HepG2 (cell line): Measurements from ENCODE around the gene OTUB2. TPM values are rescaled to one million over a fixed set of nuclear protein-coding genes. Genes with fewer than 3 reads are reported as not detected.
A peak's percentile ranks its signal among the peaks of the same experiment; 100 is the strongest.

Experiments
- DNMT1 ChIP-seq: sonication (generic); formaldehyde crosslinking; IDR thresholded peaks from 2 replicates; pipeline ENCODE4 v1.5.1; 2020; ENCODE audit warnings: mild to moderate bottlenecking, missing genetic modification reagents
- HDAC2 ChIP-seq: sonication (generic); formaldehyde crosslinking; IDR thresholded peaks from 2 replicates; pipeline ENCODE4 v1.4.0; 2020; ENCODE audit warnings: missing genetic modification reagents
- JUND ChIP-seq: sonication (generic); formaldehyde crosslinking; IDR thresholded peaks from 2 replicates; pipeline ENCODE4 v1.8.0; 2022; ENCODE audit warnings: mild to moderate bottlenecking, missing genetic modification reagents
- KDM4B ChIP-seq: sonication (generic); formaldehyde crosslinking; IDR thresholded peaks from 2 replicates; pipeline ENCODE4 v1.4.0; 2020; ENCODE audit warnings: missing genetic modification reagents
- KLF11 ChIP-seq: IDR thresholded peaks from 2 replicates; pipeline ENCODE4 v1.6.1; 2016; ENCODE audit warnings: missing compliant biosample characterization
- SETDB1 ChIP-seq: sonication (generic); formaldehyde crosslinking; IDR thresholded peaks from 2 replicates; pipeline ENCODE4 v1.5.1; 2020; ENCODE audit warnings: missing genetic modification reagents, mild to moderate bottlenecking, borderline replicate concordance
- SMC3 ChIP-seq: IDR thresholded peaks from 2 replicates; pipeline ENCODE4 v1.6.1; 2011; ENCODE audit warnings: low read length, improper control_type of control experiment
- TBL1XR1 ChIP-seq: fragments of 150-350 bp; IDR thresholded peaks from 2 replicates; pipeline ENCODE4 v1.6.1; 2014; ENCODE audit warnings: borderline replicate concordance, low read length; ENCODE audit not compliant: partially characterized antibody
- ZBED4 ChIP-seq: sonication (generic); formaldehyde crosslinking; IDR thresholded peaks from 2 replicates; pipeline ENCODE4 v1.4.0; 2020; ENCODE audit warnings: missing genetic modification reagents, borderline replicate concordance
- ZKSCAN5 ChIP-seq: sonication (generic); formaldehyde crosslinking; IDR thresholded peaks from 2 replicates; pipeline ENCODE4 v1.5.1; 2020; ENCODE audit warnings: mild to moderate bottlenecking, missing genetic modification reagents
- ZNF317 ChIP-seq: sonication (generic); formaldehyde crosslinking; IDR thresholded peaks from 2 replicates; pipeline ENCODE4 v1.5.0; 2020; ENCODE audit warnings: mild to moderate bottlenecking, missing genetic modification reagents
- ZNF329 ChIP-seq: sonication (generic); formaldehyde crosslinking; IDR thresholded peaks from 2 replicates; pipeline ENCODE4 v1.9.0; 2021; ENCODE audit warnings: low read depth, mild to moderate bottlenecking, missing genetic modification reagents
- ZNF552 ChIP-seq: sonication (generic); formaldehyde crosslinking; IDR thresholded peaks from 2 replicates; pipeline ENCODE4 v1.9.0; 2022; ENCODE audit warnings: missing genetic modification reagents, mild to moderate bottlenecking, borderline replicate concordance
- ZNF556 ChIP-seq: sonication (generic); formaldehyde crosslinking; IDR thresholded peaks from 2 replicates; pipeline ENCODE4 v1.4.0; 2020; ENCODE audit warnings: mild to moderate bottlenecking, missing genetic modification reagents, borderline replicate concordance
- ZNF569 ChIP-seq: sonication (generic); formaldehyde crosslinking; IDR thresholded peaks from 2 replicates; pipeline ENCODE4 v1.5.0; 2020; ENCODE audit warnings: mild to moderate bottlenecking, missing genetic modification reagents, moderate library complexity, borderline replicate concordance
- ZNF580 ChIP-seq: IDR thresholded peaks from 2 replicates; pipeline ENCODE4 v1.6.1; 2016; ENCODE audit warnings: low read depth, borderline replicate concordance
- ZNF709 ChIP-seq: sonication (generic); formaldehyde crosslinking; IDR thresholded peaks from 2 replicates; pipeline ENCODE4 v1.5.0; 2020; ENCODE audit warnings: mild to moderate bottlenecking, missing genetic modification reagents
- ZNF747 ChIP-seq: sonication (generic); formaldehyde crosslinking; IDR thresholded peaks from 2 replicates; pipeline ENCODE4 v1.8.1; 2023; ENCODE audit warnings: missing genetic modification reagents, mild to moderate bottlenecking, borderline replicate concordance
- ZNF83 ChIP-seq: sonication (generic); formaldehyde crosslinking; IDR thresholded peaks from 2 replicates; pipeline ENCODE4 v1.4.0; 2020; ENCODE audit warnings: missing genetic modification reagents, mild to moderate bottlenecking, borderline replicate concordance
- ZSCAN5A ChIP-seq: sonication (generic); formaldehyde crosslinking; IDR thresholded peaks from 2 replicates; pipeline ENCODE4 v1.8.0; 2022; ENCODE audit warnings: mild to moderate bottlenecking, missing genetic modification reagents, borderline replicate concordance
- polyA plus RNA-seq, 8 experiments: library from polyadenylated mRNA; depleted of rRNA in 3 of 8; stranded (reverse) in 7 of 8; unstranded in 1 of 8; fragments of >200 nt; fragmentation: Illumina TruSeq in 4 of 8; extraction: Trizol in 4 of 8; gene quantifications; 2 replicates each; pipeline versions ENCODE4 v1.2.1 to v1.2.3, GENCODE V29; 2011 to 2016; ENCODE audit warnings: low read depth in 4 of 8, missing spikeins in 1 of 8, mixed read lengths in 1 of 8; ENCODE audit not compliant: insufficient read depth in 1 of 8
- total RNA-seq, 5 experiments: library from RNA; depleted of rRNA; stranded (reverse); fragments of >200 nt; fragmentation: Illumina TruSeq; extraction: Trizol; gene quantifications; 2 replicates each; pipeline ENCODE4 v1.2.3, GENCODE V29; 2016; ENCODE audit warnings: low read depth in 1 of 5
- TF ChIP-seq, protein P1 (sequence below): sonication (generic); formaldehyde crosslinking; conservative IDR thresholded peaks from 2 replicates; pipeline ENCODE4 v1.8.0; 2022; ENCODE audit warnings: low read depth, missing genetic modification reagents
- TF ChIP-seq, protein P2 (sequence below): sonication (generic); formaldehyde crosslinking; IDR thresholded peaks from 2 replicates; pipeline ENCODE4 v1.8.0; 2022; ENCODE audit warnings: mild to moderate bottlenecking, missing genetic modification reagents, moderate library complexity

OTUB2 gene
- total and polyA plus RNA-seq, 2 of the 13 experiments (the other 11 are each of a cell fraction or from before 2014, with no cell fraction given), result 2.2 to 2.4 TPM

DNA sequence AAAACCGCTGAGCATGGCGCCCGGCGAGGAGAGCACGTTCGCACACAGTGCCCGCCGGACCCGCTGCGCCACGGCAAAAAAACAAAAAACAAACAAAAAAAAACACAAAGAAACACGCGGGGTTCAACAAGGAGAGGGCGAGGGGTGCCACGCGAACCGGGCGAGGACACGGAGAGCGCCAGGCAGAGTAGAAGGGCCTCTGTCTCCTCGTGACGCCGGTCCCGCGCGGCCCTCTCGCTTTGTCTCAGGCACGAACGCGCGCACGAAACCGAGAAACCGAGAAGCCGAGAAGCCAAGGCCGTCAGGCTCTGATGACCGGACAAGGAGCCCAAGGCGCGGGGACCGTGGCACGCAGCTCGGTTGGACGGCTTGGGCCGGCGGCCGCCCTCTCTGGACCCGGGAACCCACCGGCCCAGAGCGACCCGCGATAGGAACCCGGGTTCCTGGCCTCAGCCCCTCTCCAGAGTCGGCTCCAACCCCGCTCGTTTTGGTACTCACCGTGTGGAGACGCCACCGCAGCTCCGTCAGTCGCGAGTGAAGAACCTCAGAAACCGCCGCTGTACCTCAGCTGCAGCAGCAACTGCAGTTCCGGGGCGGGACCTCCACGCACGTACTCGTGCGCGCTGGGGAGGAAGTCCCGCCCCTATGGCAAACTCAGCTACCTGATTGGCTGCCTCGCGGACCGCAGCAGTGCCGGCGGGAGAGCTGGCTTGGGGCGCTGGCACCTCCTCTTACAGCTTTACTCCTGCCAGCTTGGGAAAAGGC, 54.7 kb downstream of the OTUB2 start, which contains the start of the genes DDX24 and IFI27L1 (continued):
- TF ChIP-seq, protein P1, sequence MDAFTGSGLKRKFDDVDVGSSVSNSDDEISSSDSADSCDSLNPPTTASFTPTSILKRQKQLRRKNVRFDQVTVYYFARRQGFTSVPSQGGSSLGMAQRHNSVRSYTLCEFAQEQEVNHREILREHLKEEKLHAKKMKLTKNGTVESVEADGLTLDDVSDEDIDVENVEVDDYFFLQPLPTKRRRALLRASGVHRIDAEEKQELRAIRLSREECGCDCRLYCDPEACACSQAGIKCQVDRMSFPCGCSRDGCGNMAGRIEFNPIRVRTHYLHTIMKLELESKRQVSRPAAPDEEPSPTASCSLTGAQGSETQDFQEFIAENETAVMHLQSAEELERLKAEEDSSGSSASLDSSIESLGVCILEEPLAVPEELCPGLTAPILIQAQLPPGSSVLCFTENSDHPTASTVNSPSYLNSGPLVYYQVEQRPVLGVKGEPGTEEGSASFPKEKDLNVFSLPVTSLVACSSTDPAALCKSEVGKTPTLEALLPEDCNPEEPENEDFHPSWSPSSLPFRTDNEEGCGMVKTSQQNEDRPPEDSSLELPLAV, result no peak; the same call in 1 of the 2 replicates
- TF ChIP-seq ZNF747 (CRISPR knock-in tag) (no peak), ZNF709 (peak; percentile 38; the same call in 1 of the 2 replicates), ZNF83 (CRISPR knock-in tag) (no peak), ZNF317 (CRISPR knock-in tag) (no peak), HDAC2 (CRISPR knock-in tag) (no peak), ZNF329 (no peak), KLF11 (CRISPR knock-in tag) (no peak), ZNF569 (CRISPR knock-in tag) (no peak), ZKSCAN5 (no peak), KDM4B (CRISPR knock-in tag) (0 out of 2 replicates have a peak, but pooled peaks have one; percentile 48), DNMT1 (CRISPR knock-in tag) (0 out of 2 replicates have a peak, but pooled peaks have one; percentile 56), ZSCAN5A (CRISPR knock-in tag) (no peak), ZBED4 (CRISPR knock-in tag) (no peak), SETDB1 (CRISPR knock-in tag) (no peak), ZNF552 (CRISPR knock-in tag) (no peak), JUND (CRISPR knock-in tag) (no peak), TBL1XR1 (no peak), ZNF556 (CRISPR knock-in tag) (no peak), SMC3 (0 out of 2 replicates have a peak, but pooled peaks have one; percentile 7), ZNF580 (CRISPR knock-in tag) (peak; percentile 52; the same call in 1 of the 2 replicates)
- TF ChIP-seq, protein P2, sequence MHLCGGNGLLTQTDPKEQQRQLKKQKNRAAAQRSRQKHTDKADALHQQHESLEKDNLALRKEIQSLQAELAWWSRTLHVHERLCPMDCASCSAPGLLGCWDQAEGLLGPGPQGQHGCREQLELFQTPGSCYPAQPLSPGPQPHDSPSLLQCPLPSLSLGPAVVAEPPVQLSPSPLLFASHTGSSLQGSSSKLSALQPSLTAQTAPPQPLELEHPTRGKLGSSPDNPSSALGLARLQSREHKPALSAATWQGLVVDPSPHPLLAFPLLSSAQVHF (CRISPR knock-in tag), result peak; percentile 53; the same call in 1 of the 2 replicates
